ENCODE results near the gene CFAP77.

DNA sequence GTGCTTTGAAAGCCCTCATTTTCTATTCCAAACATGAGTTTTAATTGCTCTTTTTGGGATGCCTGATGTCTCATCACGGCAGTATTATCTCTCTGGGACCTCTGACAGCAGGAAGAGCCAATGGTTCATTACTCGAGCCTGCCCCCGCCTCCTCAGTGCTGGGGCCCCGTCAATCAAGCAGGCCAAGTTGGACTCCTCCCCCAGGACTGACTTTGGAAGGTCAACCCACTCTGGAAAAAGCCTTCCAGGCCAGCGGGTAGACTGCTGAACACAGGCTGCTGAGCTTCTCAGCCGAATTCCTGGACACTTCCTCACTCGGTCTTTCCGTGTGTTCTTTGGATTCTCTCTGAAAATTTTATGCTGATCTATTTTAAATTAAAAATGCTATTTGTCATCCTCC, 162.9 kb downstream of the CFAP77 start:
- TF ChIP-seq, protein P1, sequence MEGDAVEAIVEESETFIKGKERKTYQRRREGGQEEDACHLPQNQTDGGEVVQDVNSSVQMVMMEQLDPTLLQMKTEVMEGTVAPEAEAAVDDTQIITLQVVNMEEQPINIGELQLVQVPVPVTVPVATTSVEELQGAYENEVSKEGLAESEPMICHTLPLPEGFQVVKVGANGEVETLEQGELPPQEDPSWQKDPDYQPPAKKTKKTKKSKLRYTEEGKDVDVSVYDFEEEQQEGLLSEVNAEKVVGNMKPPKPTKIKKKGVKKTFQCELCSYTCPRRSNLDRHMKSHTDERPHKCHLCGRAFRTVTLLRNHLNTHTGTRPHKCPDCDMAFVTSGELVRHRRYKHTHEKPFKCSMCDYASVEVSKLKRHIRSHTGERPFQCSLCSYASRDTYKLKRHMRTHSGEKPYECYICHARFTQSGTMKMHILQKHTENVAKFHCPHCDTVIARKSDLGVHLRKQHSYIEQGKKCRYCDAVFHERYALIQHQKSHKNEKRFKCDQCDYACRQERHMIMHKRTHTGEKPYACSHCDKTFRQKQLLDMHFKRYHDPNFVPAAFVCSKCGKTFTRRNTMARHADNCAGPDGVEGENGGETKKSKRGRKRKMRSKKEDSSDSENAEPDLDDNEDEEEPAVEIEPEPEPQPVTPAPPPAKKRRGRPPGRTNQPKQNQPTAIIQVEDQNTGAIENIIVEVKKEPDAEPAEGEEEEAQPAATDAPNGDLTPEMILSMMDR (IDR thresholded peaks at IDR 0.05): no peak
- TF ChIP-seq POLR2A (IDR thresholded peaks at IDR 0.05): no peak
- TF ChIP-seq EP300 (IDR thresholded peaks at IDR 0.05): no peak
